GM23338 (cell line): Measurements from ENCODE around the gene UST.

Source experiments
- CREB1 ChIP-seq: fragments of 250-450 bp; sonication (Bioruptor Pico); IDR thresholded peaks from 2 replicates; pipeline ENCODE4 v1.5.0; 2020; ENCODE audit warnings: low read depth, mild to moderate bottlenecking, moderate library complexity
- ETS1 ChIP-seq: IDR thresholded peaks from 2 replicates; pipeline ENCODE4 v1.6.1; 2016; ENCODE audit warnings: antibody characterized with exemption
- EZH2 ChIP-seq: fragments of 200-600 bp; sonication (generic); IDR thresholded peaks from one replicate; pipeline ENCODE4 v1.8.0; 2017; ENCODE audit warnings: antibody characterized with exemption, mild to moderate bottlenecking, low read depth; ENCODE audit not compliant: unreplicated experiment
- EZH2phosphoT487 ChIP-seq: fragments of 200-600 bp; sonication (generic); IDR thresholded peaks from one replicate; pipeline ENCODE4 v1.8.1; 2018; ENCODE audit warnings: antibody characterized with exemption; ENCODE audit not compliant: unreplicated experiment
- JUNB ChIP-seq: IDR thresholded peaks from one replicate; pipeline ENCODE4 v1.6.1; 2016; ENCODE audit warnings: antibody characterized with exemption; ENCODE audit not compliant: unreplicated experiment
- NANOG ChIP-seq: IDR thresholded peaks from 2 replicates; pipeline ENCODE4 v1.6.1; 2016; ENCODE audit warnings: antibody characterized with exemption, borderline replicate concordance
- POLR2AphosphoS5 ChIP-seq: IDR thresholded peaks from 2 replicates; pipeline ENCODE4 v1.6.1; 2016; ENCODE audit warnings: antibody characterized with exemption, low read depth
- ZNF331 ChIP-seq: fragments of 250-450 bp; sonication (Bioruptor Pico); IDR thresholded peaks from 2 replicates; pipeline ENCODE4 v1.5.0; 2020; ENCODE audit warnings: low read depth, mild to moderate bottlenecking, moderate library complexity
- TF ChIP-seq, protein P1 (sequence below), 2 experiments: fragments of 200-600 bp in 1 of 2; sonication (generic) in 1 of 2; conservative IDR thresholded peaks; 2 replicates each; pipeline versions ENCODE4 v1.5.1 to v1.6.1; 2016 to 2017; ENCODE audit warnings: antibody characterized with exemption in 2 of 2, low read depth in 2 of 2, mild to moderate bottlenecking in 2 of 2, moderate library complexity in 1 of 2
- TF ChIP-seq, protein P2 (sequence below): IDR thresholded peaks from one replicate; pipeline ENCODE4 v1.6.1; 2018; ENCODE audit warnings: antibody characterized with exemption; ENCODE audit not compliant: unreplicated experiment

DNA sequence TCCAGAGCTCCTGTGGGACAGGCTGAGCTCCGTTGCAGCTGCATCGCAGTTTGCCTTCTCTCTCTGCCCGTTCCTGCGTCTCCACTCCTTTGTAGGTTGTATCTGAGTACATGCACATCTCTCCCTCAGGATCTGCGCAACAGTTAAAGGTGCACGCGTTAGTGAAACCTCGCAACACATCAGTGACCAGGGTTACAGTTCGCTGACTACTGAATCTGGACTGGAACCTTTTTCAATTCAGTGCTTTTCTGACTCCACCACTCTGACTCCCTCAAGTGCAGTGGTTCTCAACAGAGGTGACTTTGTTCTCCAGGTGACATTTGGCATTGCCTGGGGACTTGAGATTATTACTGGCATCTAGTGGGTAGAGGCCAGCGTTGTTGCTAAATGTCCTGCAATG, 44.0 kb downstream of the UST start:
- TF ChIP-seq, protein P1, sequence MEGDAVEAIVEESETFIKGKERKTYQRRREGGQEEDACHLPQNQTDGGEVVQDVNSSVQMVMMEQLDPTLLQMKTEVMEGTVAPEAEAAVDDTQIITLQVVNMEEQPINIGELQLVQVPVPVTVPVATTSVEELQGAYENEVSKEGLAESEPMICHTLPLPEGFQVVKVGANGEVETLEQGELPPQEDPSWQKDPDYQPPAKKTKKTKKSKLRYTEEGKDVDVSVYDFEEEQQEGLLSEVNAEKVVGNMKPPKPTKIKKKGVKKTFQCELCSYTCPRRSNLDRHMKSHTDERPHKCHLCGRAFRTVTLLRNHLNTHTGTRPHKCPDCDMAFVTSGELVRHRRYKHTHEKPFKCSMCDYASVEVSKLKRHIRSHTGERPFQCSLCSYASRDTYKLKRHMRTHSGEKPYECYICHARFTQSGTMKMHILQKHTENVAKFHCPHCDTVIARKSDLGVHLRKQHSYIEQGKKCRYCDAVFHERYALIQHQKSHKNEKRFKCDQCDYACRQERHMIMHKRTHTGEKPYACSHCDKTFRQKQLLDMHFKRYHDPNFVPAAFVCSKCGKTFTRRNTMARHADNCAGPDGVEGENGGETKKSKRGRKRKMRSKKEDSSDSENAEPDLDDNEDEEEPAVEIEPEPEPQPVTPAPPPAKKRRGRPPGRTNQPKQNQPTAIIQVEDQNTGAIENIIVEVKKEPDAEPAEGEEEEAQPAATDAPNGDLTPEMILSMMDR (conservative IDR thresholded peaks at IDR 0.05; ENCODE audit: low read depth in 2 of 2): no peak
- TF ChIP-seq, protein P2, sequence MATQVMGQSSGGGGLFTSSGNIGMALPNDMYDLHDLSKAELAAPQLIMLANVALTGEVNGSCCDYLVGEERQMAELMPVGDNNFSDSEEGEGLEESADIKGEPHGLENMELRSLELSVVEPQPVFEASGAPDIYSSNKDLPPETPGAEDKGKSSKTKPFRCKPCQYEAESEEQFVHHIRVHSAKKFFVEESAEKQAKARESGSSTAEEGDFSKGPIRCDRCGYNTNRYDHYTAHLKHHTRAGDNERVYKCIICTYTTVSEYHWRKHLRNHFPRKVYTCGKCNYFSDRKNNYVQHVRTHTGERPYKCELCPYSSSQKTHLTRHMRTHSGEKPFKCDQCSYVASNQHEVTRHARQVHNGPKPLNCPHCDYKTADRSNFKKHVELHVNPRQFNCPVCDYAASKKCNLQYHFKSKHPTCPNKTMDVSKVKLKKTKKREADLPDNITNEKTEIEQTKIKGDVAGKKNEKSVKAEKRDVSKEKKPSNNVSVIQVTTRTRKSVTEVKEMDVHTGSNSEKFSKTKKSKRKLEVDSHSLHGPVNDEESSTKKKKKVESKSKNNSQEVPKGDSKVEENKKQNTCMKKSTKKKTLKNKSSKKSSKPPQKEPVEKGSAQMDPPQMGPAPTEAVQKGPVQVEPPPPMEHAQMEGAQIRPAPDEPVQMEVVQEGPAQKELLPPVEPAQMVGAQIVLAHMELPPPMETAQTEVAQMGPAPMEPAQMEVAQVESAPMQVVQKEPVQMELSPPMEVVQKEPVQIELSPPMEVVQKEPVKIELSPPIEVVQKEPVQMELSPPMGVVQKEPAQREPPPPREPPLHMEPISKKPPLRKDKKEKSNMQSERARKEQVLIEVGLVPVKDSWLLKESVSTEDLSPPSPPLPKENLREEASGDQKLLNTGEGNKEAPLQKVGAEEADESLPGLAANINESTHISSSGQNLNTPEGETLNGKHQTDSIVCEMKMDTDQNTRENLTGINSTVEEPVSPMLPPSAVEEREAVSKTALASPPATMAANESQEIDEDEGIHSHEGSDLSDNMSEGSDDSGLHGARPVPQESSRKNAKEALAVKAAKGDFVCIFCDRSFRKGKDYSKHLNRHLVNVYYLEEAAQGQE: no peak
- TF ChIP-seq EZH2phosphoT487: no peak
- TF ChIP-seq ZNF331: no peak
- no peak for TF ChIP-seq ETS1
- TF ChIP-seq CREB1 (CRISPR knock-in tag): no peak
- no peak for TF ChIP-seq EZH2
- no peak for TF ChIP-seq POLR2AphosphoS5
- TF ChIP-seq NANOG: no peak
- no peak for TF ChIP-seq JUNB
